Ishikawa (cell line): ENCODE measurements around the gene TGM5.

ENCODE experiments used
- CEBPB ChIP-seq: IDR thresholded peaks from 2 replicates; pipeline ENCODE4 v1.6.1; 2012
- CREB1 ChIP-seq: IDR thresholded peaks from 2 replicates; pipeline ENCODE4 v1.6.1; 2012; ENCODE audit warnings: low read depth
- EP300 ChIP-seq: IDR thresholded peaks from 2 replicates; pipeline ENCODE4 v1.6.1; 2012; ENCODE audit warnings: borderline replicate concordance
- TF ChIP-seq, protein P1 (sequence below): IDR thresholded peaks from 2 replicates; pipeline ENCODE4 v1.6.1; 2012; ENCODE audit warnings: low read depth, mild to moderate bottlenecking
- TF ChIP-seq, protein P2 (sequence below): IDR thresholded peaks from 2 replicates; pipeline ENCODE4 v1.6.1; 2012

DNA sequence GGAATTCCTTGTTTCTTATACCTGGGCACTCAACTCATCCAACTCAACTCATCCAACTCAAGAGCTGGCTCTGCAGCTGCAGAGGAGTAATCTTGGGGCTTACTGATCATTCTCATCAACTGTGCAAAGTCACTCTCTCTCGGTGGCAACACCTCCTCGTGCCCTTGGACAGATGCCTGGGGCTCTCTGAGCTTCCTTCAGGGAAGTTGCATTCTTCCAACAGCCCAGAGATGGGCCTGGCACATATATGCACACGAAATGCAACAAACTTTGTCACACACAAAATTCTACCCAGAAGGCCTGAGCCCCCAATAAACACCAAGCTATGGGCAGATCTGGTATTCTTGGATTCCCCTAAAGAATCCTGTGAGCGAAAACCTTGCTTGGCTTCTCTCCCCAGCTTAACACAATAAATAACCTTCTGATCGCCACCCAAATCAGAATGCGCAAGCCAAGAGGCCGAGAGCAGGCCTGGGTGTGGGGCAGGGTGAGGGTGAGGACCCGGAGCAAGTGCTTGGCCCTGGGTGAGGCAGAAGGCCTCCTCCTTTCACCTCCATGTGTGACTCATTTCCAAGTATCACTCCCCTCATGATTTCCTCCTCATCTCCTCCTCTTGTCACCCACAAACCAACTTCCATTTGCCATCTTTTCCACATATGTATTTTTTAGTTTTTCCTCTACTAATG, 15.4 kb downstream of the TGM5 start:
- TF ChIP-seq CEBPB: no peak
- TF ChIP-seq EP300: no peak
- TF ChIP-seq, protein P1, sequence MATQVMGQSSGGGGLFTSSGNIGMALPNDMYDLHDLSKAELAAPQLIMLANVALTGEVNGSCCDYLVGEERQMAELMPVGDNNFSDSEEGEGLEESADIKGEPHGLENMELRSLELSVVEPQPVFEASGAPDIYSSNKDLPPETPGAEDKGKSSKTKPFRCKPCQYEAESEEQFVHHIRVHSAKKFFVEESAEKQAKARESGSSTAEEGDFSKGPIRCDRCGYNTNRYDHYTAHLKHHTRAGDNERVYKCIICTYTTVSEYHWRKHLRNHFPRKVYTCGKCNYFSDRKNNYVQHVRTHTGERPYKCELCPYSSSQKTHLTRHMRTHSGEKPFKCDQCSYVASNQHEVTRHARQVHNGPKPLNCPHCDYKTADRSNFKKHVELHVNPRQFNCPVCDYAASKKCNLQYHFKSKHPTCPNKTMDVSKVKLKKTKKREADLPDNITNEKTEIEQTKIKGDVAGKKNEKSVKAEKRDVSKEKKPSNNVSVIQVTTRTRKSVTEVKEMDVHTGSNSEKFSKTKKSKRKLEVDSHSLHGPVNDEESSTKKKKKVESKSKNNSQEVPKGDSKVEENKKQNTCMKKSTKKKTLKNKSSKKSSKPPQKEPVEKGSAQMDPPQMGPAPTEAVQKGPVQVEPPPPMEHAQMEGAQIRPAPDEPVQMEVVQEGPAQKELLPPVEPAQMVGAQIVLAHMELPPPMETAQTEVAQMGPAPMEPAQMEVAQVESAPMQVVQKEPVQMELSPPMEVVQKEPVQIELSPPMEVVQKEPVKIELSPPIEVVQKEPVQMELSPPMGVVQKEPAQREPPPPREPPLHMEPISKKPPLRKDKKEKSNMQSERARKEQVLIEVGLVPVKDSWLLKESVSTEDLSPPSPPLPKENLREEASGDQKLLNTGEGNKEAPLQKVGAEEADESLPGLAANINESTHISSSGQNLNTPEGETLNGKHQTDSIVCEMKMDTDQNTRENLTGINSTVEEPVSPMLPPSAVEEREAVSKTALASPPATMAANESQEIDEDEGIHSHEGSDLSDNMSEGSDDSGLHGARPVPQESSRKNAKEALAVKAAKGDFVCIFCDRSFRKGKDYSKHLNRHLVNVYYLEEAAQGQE: no peak
- TF ChIP-seq, protein P2, sequence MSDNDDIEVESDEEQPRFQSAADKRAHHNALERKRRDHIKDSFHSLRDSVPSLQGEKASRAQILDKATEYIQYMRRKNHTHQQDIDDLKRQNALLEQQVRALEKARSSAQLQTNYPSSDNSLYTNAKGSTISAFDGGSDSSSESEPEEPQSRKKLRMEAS: no peak
- no peak for TF ChIP-seq CREB1
